Embryonic facial prominence (tissue), 1 donor: ENCODE results near the gene APOM.
A peak's percentile ranks its signal among the peaks of the same experiment; 100 is the strongest.

Source experiments
- DNase-seq: peaks from one replicate; pipeline ENCODE4 v3.0.0-alpha.2; 2016; ENCODE audit errors: extremely low spot score

APOM gene

DNA sequence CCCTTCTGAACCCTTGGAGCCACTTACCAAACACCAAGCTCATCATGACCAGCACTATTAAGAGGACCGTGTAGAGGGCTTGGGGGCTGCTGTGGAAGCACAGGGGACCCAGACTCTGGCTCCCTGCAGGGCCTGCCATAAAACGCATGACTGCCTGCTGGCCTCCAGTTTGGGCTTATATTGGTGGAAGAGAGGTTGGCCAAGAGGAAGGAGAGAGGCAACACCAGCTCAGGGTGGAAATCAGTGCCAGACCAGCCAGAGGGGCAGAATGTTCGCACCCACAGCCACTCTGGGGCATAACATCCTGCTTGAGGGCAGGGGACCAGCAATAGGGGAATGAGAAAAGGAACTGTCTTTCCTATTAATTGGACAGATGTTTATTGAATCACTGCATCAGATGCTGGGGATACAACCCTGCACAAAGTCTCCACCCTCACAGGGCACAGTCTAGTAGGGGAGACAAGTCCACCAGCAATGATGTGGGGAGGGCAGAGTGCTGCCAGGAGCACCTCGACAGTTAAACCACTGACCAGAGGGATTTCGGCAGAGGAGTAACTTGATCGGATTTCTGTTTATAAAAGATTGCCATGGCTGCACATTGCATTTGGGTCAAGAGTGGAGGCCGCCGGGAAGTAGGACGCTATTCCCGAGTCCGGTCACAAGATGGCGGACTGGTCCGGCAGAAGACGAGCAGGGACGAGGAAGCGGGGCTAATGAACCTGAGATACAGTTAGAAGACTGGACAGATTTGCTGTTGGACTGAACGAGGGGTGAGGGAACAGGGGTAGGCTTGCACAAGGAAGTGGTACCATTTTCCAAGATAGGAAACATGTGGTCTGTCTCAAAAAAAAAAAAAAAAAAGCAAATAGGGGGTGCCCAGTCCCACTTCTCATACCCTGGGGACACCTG lies 24.8 kb downstream of the APOM start, which contains the start of gene LY6G5C:
LY6G5C (minus strand) TSS at position 842 of the 909 bp plus-strand sequence; CDS start at position 148, 694 bp downstream.
- peak; percentile 76 for DNase-seq

DNA sequence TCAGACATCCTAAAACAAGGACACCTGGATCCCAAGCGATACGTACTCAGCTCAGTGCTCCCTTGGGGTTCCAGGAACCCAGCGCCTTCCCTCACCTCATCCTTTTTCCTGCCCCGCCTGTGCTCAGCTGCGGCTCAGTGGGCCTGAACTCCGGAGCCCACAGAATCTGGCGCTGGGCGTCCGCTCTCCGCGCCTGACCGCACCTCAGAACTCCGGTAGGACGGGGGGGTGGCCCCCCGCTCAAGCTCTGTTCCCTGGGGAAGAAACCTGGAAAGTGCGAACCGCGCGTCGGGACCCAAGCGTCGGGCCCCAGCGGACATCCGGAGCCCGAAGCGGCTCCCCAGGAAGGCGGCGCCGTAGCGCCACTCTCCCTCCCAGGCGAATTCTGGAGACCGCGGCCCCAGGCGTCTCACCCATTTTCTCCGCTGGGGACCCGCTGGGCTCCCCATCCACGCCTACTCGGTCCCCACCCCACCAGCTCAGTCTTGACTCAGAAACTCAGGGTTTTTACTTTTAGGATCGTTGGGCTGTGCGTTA lies 25.5 kb downstream of the APOM start:
- DNase-seq: no peak

DNA sequence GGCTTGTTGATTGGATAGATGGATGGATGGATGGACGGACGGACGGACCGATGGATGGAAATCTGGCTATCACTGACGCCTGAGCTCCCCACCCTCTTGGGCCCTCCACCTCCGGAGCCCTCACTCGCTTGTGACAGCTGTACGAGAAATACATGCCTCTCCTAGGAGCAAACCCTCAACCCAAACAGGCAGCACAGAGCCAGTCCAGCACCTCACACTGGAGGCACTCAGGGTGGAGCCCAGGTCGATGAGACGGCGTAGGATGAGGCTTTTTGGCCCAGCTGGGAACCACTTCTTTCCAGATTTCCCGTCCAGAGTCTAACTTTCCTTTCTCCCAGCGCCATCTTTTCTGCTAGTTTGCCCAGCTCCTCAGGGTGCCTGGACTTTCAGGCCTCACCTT lies 27.9 kb downstream of the APOM start:
- DNase-seq: no peak

DNA sequence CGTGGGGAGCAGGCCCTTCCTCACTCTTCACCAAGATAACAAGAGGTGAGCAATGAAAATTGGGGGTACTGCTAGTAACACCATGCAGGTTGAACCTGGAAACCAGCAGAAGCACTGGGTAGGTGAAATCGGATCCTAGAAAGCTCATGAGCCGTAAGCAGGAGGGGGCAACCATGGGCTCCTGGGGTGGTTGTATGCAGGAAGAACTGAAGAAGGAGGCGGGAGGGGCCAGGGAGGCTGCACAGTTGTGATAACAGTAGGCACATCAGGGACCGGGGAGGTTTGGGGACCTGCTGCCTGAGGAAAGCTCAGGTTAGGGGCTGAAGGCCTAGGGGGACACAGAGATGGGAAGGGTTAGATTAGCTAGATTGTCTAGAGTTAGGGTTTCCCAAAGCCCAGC lies 30.8 kb downstream of the APOM start:
- no peak for DNase-seq

DNA sequence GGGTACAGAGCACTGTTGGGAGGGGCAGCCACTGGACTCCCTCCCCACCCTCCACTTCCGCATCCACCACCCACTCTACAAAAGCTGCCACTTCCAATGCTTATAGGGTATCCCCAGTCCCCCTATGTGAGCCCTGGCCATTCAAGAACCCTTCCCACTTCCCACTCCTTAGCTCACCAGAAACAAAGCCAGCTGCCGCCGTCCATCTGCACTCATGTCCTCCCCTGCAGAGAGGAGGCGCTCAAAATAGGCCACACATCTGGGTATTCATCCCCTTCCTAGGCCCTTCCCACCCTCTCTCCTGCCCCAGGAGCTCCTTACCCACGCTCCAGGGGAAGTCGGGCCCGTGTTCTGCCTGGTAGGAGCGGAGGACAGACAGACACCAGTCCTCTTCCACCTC lies 31.6 kb downstream of the APOM start:
- DNase-seq: no peak

DNA sequence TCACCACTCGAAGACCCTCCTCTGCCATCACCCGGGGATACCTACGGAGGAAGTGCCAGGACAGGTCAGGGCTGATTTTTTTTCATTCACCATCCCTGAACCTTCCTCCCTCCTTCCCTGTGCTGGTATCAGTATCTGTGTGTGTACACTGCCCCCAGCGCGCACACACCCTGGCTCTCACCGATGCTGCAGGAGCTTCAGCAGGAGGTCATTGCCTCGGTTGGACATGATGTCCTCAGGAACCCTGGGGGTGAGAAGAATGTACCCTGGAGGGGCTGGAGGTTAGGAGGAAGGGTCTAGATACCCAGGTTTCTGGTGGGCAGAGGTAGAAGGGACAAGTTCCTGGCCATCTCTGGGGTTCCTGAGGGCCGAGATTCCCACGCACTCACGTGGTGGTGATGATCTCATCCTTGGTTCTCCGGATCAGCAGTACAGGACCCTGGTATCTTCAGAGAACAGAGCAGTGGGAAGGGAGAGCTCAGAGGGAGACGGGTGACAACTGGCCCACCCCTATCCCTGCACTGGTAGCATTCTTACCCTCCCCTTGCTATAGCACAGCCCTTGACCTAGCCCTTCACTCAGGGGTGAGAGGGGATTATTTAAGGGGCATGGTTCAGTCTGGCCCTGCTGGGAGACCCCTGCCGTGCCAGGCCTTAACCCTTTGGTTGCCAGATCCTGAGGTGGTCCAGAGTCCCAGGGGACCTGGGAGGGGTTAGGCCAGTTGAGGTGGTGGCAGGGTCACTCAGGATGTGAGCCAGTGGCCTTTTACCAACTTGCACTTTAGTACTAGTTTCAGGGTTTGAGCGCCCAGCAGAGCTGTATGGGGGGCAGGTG lies 32.4 kb downstream of the APOM start:
- DNase-seq: no peak

DNA sequence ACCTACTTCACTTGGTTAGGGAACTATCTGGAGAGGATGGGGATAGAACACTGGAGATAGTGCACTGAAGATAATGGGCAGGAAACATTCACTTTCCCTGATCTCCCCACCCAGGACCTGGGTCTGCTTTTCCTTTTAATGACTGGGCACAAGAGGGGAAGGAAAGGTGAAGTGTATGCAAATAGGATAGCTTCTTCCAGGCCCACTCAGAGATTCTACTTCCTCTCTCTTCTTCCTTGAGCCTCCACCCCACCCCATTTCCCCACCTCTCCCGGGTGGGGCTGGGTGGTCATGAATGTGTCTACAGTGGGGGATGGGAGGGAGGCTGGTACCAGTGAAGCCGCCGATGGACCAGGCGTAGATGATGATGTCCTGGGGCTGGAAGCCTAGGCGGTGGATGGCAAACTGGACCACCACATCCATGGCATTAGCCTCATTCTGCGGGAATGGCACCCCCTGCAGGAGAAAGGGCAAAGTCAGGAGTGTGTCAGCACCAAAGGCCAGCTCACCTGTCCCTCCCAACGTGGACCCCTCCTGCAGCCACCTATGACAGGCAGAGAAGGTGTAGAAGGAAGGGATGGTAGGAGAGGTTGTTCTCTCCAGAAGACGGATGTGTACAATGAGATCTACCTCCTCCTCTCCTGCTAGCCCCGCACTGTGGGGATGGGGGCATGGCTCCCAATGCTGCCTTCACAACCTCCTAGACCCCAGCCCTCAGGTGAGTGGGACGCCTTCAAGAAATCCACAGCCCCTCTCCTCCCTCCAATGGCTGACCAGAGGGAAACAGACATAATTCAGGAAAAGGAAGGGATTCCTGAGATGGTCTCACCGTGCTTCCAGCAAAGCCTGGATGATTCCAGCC lies 33.8 kb downstream of the APOM start:
- DNase-seq: no peak

DNA sequence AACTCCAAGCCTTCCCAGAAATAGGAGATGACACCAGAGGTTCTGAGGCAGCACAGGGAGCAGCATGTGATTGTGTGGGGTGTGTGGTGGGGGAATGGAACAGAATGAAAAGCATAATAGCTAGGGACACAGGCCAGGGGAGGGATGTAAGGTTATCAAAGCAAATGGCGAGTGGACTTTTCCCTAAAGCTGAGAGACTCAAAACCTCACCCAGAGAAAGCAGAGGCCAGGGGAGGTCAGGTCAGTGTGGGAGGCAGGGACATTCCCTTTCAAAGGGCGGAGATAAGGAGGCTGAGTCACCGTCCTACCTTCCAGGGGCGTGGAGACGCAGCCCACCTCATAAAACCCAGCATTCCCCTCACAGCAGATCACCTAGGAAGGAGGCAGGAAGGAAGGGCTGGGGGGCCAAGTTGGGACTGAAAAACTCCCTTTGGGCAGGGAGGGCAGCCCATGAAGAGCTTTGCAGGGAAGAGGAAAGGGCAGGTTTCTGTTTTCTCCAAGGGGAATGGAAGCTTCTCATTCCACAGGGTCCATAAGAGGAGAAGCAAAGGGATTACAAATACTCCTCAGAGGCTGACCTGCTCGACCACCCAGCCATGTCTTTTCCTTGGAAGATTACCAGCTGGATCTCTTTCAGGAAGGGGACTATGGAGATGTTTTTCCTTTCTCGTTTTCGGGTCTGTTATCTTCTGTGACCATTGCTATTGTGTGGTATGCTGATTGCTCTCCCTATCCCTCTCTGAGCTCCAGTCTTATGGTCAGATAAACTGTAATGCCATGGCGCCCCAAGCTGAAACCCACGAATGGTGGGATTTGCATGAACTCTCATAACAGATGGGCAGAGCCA lies 34.8 kb downstream of the APOM start:
- no peak for DNase-seq

DNA sequence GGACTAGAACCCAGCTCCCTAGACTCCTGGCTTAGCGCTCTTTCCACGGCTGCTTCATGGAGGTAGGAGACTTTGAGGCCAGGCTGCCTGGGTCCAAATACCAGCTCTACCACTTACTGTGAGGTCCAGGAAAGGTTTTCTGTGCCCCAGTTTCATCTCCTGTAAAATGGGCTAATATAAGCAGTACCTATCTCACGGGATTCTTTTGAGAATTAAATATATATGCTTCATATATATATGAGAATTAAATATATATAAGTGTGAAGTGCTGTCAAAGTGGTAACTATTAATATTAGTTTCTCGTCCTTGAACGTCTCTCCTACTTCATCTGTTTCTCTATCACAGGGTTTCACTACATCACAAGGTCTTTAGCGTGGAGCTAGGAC lies 35.4 kb downstream of the APOM start:
- no peak for DNase-seq

DNA sequence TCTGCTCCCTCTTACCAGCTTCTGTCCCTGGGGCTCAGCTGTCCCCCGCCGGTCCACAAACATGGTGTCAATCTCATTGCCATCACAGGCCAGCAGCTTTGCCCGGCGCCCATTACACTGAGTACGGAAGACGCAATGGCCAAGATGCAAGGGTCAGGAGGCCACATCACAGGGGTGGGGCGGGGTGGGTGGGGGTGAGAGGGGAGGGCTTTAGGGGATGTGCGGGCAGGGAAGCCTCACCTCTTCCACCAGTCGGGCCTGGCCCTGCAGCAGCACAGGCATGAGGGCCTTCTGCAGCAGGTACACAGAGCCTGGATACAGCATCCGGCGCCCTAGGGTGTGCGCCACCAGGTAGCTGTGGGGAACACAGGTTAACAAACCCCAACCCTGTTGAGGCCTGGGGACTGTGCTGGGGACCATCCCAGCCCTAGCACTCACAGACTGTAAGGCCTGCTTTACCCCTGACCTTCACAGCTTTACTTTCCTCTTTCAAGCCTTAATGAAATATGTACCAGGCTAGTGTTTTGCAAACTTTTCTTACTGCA lies 35.9 kb downstream of the APOM start:
- DNase-seq: no peak

DNA sequence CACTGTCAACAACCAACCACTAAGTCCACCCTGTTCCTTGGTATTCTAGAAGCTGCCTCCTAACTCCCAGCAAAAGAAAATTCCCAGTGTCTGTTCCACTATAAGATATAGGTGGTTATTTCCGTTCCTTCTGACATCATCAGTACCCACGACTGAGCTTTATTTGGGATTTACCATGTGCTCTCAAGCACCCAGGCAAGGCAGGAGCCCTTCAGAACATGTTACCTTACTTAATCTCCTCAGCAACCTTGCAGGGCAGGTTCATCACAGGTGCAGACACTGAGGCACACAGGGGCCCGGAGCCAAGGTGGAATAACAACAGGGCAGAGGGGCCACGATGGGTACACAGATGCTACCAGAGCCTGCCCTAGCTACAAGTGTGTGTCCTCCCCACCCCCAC lies 36.7 kb downstream of the APOM start:
- no peak for DNase-seq

DNA sequence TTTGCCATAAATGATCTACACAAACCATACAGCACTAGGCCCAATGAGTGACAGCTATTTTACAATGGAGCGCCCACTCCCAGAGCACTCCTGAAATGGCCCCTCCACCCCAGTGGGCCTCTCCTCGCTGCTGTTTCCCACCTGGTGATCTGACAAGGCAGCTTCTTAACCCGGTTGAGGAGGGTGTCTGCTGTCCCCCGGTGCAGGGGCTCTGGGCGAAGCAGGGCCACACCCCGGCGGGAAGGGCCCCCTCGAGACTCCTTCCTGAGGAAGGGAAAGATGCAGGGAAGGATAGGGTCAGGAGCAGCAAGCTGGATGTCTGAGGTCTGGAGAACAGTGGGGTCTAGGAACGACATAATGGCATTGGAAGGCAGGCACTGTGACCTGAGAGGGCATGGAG lies 37.2 kb downstream of the APOM start:
- DNase-seq: no peak

DNA sequence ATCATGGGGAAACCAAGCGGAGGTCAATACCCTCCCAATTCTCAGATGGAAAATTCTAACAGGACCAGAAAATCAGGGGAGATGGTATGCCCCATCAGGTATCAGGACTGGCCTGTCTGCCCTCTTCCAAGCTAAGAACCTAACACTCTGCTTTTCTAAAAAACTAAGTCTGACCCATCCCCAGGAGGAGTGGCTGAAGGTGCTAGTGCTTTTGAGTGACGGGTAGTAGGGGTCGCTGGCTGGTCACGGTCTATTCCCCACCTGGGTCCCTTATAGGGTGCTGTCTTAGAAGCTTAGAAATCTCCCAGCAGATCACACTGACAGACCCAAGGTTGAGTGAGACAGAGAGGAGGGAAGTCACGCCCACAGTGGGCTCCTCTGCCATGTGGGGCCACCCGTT lies 37.8 kb downstream of the APOM start:
- DNase-seq: no peak

DNA sequence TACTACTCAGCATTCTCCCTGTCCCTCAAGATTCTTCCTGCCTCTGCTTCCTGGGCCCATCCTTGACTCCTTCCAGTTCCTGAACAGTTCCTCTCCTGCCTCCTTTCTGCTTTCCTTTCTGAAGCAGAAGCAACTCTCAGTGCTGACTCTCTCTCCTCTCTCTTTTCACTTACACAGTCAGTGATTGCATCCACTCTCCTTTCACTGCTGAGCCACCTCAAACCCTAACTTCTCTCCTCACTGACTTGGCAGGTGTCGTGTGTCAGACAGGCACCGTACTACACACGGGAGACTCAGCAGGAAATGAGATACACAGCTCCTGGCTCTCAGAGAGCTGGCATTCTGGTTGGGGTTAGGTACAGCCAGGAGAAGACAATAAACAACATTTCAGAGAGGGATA lies 41.9 kb downstream of the APOM start:
- no peak for DNase-seq

DNA sequence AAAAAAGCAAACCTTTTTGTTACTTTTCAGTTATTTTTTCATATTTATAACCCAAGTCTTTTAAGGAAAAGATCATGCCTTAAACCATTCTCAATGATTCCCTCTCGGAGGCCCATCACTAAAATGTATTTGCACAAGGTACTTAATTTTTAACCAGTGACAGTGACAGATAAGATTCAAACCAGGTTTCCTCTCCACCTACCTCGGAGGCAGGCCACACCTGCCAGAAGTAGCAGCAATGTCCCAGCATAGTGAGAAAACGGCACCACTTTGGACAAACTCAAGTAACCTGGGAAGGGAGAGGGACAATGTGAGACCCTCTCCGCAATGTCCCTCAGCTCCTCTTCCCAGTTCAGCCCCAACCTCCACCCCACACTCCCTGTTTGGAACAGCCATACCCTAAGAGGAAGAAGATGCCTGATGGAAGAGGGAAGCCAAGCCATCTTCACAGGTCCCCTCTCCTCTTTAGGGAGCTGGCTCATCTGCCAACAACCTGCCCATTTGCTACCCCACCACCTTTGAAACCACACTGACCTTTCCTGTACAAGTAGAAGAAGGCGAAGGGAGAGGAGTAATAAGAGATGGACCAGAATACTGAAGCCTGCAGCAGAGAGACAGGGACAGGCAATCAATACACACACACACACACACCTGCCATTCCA lies 45.2 kb downstream of the APOM start:
- DNase-seq: no peak

DNA sequence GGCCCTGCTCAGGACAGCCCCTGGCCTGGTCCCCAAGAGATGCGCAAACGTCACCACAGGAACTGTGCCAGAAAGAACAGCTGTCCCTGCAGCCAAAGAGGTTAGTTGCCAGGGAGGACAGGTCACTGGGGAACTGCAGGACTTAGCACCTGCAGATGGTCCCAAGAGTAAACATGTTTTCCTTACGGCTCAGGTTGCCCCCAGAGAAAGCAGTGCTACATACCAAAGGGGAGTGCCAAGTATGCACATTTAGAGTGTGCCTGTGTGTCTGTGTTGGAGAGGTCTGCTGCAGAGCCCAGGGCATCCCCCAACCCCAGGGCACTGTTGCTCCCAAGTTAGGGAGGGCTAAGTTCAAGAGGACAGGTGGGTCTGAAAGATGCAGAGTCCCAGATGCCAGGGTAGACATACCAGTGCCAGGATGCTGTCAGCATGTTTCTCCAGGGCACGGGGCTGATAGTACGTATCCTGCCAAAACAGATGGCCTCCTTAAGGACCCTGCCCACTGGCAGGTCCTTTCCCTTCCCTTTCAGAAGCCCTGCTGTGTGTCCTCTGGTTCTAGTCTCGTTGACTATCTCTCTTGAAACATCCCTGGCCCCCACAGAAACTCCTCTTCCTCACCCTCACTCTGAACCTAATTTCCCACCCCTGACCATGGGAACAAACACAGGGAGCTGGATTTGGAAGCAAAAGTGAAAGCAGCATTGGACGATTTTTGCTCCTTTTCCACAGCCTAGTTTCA lies 46.1 kb downstream of the APOM start:
- no peak for DNase-seq

DNA sequence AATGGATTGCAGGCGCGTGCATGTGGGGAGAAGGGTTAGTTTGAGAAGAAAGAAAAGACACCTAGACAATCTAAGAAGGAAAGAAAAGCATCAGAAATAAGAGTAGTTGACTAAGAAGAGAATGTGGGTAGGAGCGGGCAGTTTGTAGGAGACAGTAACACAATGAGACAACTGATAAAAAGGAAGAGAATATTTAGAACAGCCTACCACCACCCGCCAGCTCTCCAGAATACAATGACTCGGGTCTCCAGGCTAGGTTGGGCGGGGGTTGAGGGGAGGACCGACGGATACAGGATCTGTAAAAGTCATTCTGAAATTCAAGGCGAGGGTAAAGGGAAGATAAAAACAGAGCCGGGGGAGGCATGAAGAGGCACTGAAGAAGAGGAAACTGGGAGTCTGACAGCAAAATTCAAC lies 46.7 kb downstream of the APOM start:
- DNase-seq: no peak

DNA sequence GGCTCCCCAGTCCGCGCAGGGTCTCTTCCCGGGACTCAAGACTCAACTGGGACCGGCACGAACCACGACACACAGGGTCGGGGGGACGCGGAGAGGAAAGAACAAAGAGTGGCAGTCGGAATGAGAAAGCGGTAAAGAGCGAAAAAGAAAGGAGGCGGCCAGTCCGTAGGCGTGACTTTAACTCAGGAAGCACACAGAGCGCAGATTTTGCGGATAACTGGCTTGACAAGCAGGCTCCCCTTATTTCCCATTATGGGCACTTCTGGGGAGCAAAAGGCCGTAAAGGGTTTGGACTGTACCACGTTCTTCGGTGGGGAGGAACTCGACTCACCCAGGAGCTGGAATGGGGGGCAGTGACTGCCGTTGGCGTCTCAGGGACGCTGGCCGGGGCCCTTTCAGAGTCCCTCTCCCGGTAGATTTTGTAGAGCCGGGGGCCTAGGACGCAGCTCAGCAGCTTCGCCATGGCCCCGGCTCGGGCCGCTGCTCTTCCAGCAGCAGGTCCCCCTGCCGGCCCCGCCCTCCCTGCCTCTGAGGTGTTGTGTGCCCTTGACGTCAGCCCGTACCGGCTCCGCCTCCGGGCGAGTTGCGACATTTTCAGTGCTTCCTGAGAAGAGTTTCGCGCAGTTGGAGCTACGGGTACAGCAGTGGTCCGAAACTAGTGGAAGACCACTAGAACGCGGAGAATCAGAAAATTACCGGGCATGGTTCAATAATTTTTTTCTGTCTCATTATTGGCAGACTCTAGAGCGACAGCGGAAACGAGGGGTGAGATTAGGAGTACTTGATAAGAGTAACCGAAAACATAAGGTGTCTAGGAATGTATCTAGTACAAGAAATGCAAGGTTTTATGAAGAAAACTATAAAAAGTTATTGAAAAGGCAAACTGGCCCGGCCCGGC lies 47.4 kb downstream of the APOM start, which contains the start of gene ABHD16A:
ABHD16A (minus strand) TSS at position 506 of the 898 bp plus-strand sequence; CDS start at position 463, 43 bp downstream.
- peak; percentile 97 for DNase-seq
